ENCODE results near the gene SLC25A51. TPM values are rescaled to one million over a fixed set of nuclear protein-coding genes. Genes with fewer than 3 reads are reported as not detected.

SLC25A51 gene
- total and polyA plus RNA-seq, 2 donors (not counting 3 experiments of a cell fraction or from before 2014, with no cell fraction given): 15.4 to 36.2 TPM

- H3K4me1 ChIP-seq (ENCODE audit: control insufficient read depth, extremely low read depth, insufficient read depth, low read length): peaks cover 39% of the 10 kb centered on the region
- no peaks in the 10 kb centered on the region for H3K9me1 ChIP-seq (replicated peaks; ENCODE audit: control insufficient read depth, extremely low read depth, insufficient read depth, low read length)
- H3K36me3 ChIP-seq (ENCODE audit: control insufficient read depth in 2 of 2, extremely low read depth in 1 of 2, insufficient read depth in 2 of 2, low read length in 2 of 2): no peaks in the 10 kb centered on the region
- no peak overlapping the region for H3K4me3 ChIP-seq (replicated peaks in 1 of 3; ENCODE audit: insufficient read depth in 1 of 3, low read depth in 1 of 3, low read length in 3 of 3)
- H3K27ac ChIP-seq (ENCODE audit: insufficient read depth, low read depth, low read length): peak overlapping the region; percentile 49
- no peaks in the 10 kb centered on the region for H3K79me2 ChIP-seq (ENCODE audit: control insufficient read depth, insufficient read depth, low read length)
- DNase-seq (ENCODE audit: low read depth, low spot score) (peak; percentile 66), FAIRE-seq (peak; percentile 94)
- H3K27me3 ChIP-seq (ENCODE audit: control insufficient read depth in 2 of 2, insufficient read depth in 2 of 2, low read length in 2 of 2): no peaks in the 10 kb centered on the region
- no TSS peak for BruUV-seq (replicated peaks)
- dilution Hi-C loops (cut with MboI; ENCODE audit: extremely low pct_ligation_motif_present, low sequenced_read_pairs) (no loop called here), intact Hi-C loops (cut with micrococcal nuclease) (loop anchor here (1.0 kb wide), 1 partner anchor 9 kb away; no protein-coding TSS in a partner anchor)
- ChIA-PET POLR2A (interaction anchor here (0.5 kb wide), 1 partner anchor 134 kb away, joined by 5 read pairs; no protein-coding TSS in a partner anchor), CTCF (interaction anchor here (0.6 to 1.6 kb wide), 12 partner anchors 9 to 159 kb away, joined by 3 to 7 read pairs (median 3); partner anchors contain the start of gene SHB)
- no peaks in the 10 kb centered on the region for H4K20me1 ChIP-seq (replicated peaks; ENCODE audit: control insufficient read depth, extremely low read depth, insufficient read depth, low read length)
- H3K9me3 ChIP-seq (replicated peaks; ENCODE audit: control insufficient read depth, insufficient read depth, low read length): no peaks in the 10 kb centered on the region
- no peak overlapping the region for H2AFZ ChIP-seq (ENCODE audit: low read depth, low read length)
- TF ChIP-seq FOS (IDR thresholded peaks at IDR 0.05; ENCODE audit: borderline replicate concordance, insufficient read depth, low read length) (peak; percentile 71), POLR2A (IDR thresholded peaks at IDR 0.05; ENCODE audit: low read depth, low read length) (no peak), POLR2AphosphoS5 (IDR thresholded peaks at IDR 0.05; ENCODE audit: insufficient read depth, low read depth, low read length) (no peak), MAX (IDR thresholded peaks at IDR 0.05; ENCODE audit: insufficient read depth, insufficient read length) (no peak)
- peak overlapping the region; percentile 14 for H3K4me2 ChIP-seq (ENCODE audit: insufficient read depth, low read length)
- no peak overlapping the region for H3K9ac ChIP-seq (replicated peaks; ENCODE audit: extremely low read depth, insufficient read depth, low read length)
Measured at GRCh38 chr9:37929441-37929895, 25.5 kb upstream of the SLC25A51 start.

GRCh38 chr9:37928552-37929430 lies 24.9 kb upstream of the SLC25A51 start:
- peak overlapping the region; percentile 49 for H3K27ac ChIP-seq (ENCODE audit: insufficient read depth, low read depth, low read length)
- H3K79me2 ChIP-seq (ENCODE audit: control insufficient read depth, insufficient read depth, low read length): no peaks in the 10 kb centered on the region
- CTCF ChIA-PET: interaction anchor here (0.7 to 1.6 kb wide), 8 partner anchors 9 to 160 kb away, joined by 3 to 6 read pairs (median 4); no protein-coding TSS in a partner anchor
- no peak for TF ChIP-seq JUN (IDR thresholded peaks at IDR 0.05; ENCODE audit: borderline replicate concordance, insufficient read depth, insufficient read length, low read depth)
- no peak for TF ChIP-seq EZH2 (IDR thresholded peaks at IDR 0.05; ENCODE audit: borderline replicate concordance, low read depth, low read length, severe bottlenecking)
- TF ChIP-seq CTCF (IDR thresholded peaks at IDR 0.05; ENCODE audit: extremely low read depth in 1 of 2, insufficient read depth in 1 of 2, low read depth in 1 of 2, low read length in 2 of 2): no peak
- TF ChIP-seq POLR2AphosphoS5 (IDR thresholded peaks at IDR 0.05; ENCODE audit: insufficient read depth, low read depth, low read length): no peak
- TF ChIP-seq MAX (IDR thresholded peaks at IDR 0.05; ENCODE audit: insufficient read depth, insufficient read length): no peak
- no peak for TF ChIP-seq POLR2A (IDR thresholded peaks at IDR 0.05; ENCODE audit: low read depth, low read length)
- no peak for TF ChIP-seq FOS (IDR thresholded peaks at IDR 0.05; ENCODE audit: borderline replicate concordance, insufficient read depth, low read length)
- TF ChIP-seq GATA2 (IDR thresholded peaks at IDR 0.05; ENCODE audit: insufficient read depth, insufficient read length, low read depth, low read length): no peak
- no peak for TF ChIP-seq MYC (IDR thresholded peaks at IDR 0.05; ENCODE audit: low read depth, low read length)
- no peaks in the 10 kb centered on the region for H3K9me3 ChIP-seq (replicated peaks; ENCODE audit: control insufficient read depth, insufficient read depth, low read length)
- no peak overlapping the region for H3K9ac ChIP-seq (replicated peaks; ENCODE audit: extremely low read depth, insufficient read depth, low read length)
- no peak for FAIRE-seq
- no peak overlapping the region for H3K4me3 ChIP-seq (replicated peaks in 1 of 3; ENCODE audit: insufficient read depth in 1 of 3, low read depth in 1 of 3, low read length in 3 of 3)
- H3K27me3 ChIP-seq (ENCODE audit: control insufficient read depth in 2 of 2, insufficient read depth in 2 of 2, low read length in 2 of 2): no peaks in the 10 kb centered on the region
- peak overlapping the region; percentile 14 for H3K4me2 ChIP-seq (ENCODE audit: insufficient read depth, low read length)
- peaks cover 39% of the 10 kb centered on the region for H3K4me1 ChIP-seq (ENCODE audit: control insufficient read depth, extremely low read depth, insufficient read depth, low read length)
- intact Hi-C loops (cut with micrococcal nuclease) (loop anchor here (1.0 kb wide), 1 partner anchor 10 kb away; no protein-coding TSS in a partner anchor), dilution Hi-C loops (cut with MboI; ENCODE audit: extremely low pct_ligation_motif_present, low sequenced_read_pairs) (no loop called here)
- BruUV-seq (replicated peaks): no TSS peak
- H3K36me3 ChIP-seq (ENCODE audit: control insufficient read depth in 2 of 2, extremely low read depth in 1 of 2, insufficient read depth in 2 of 2, low read length in 2 of 2): peaks cover 0 to under 1% of the 10 kb centered on the region in 2 experiments
- no peak for DNase-seq (ENCODE audit: low read depth, low spot score)
- POLR2A ChIA-PET: no interaction called here
- H4K20me1 ChIP-seq (replicated peaks; ENCODE audit: control insufficient read depth, extremely low read depth, insufficient read depth, low read length): no peaks in the 10 kb centered on the region
- H3K9me1 ChIP-seq (replicated peaks; ENCODE audit: control insufficient read depth, extremely low read depth, insufficient read depth, low read length): no peaks in the 10 kb centered on the region
- no peak overlapping the region for H2AFZ ChIP-seq (ENCODE audit: low read depth, low read length)
